Cerebellar cortex (tissue), 1 donor: ENCODE results near the gene NEK10.

Source experiments
- DNase-seq: peaks from one replicate; pipeline ENCODE4 v3.0.0-alpha.2; 2015; ENCODE audit warnings: low spot score

NEK10 gene

DNA sequence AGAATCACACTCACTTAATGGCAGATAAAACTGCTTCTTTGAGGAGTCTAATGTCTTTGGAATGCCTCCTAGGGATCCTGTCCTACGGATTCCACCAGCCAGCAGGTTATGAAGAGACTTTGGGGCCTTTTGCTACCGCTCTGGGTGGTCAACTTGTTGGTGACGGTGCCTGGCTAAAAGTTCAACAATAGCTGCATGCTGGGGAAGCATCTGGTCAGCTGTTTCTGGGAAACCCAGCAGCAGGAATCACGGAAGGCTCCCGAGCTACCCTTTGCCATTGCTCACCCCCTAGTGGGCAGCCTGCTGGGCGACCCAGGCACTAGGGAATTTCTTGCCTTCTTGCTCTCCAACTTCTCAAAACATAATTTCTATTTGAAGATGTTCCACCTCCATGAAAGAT is 263.3 kb downstream of the NEK10 start:
- DNase-seq, result no peak

DNA sequence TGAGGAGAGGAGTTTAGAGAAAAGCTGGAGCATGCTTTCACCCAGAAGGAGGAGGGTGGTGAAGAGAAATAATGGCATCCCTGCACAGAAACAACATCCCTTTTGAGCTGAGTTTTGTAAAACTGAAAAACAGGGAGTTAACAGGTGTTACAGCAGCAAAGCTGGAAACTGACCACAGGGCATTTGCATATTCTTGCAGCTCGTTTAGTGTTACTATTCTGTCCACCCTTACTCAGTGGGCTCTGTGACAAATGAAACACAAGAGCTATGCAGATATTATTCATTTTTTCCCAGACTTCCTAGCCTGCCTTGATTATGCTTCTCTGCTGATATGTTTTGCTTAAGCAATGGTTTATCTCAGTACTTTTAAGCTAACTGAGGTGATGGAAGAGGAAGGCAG is 272.0 kb downstream of the NEK10 start:
- no peak for DNase-seq

DNA sequence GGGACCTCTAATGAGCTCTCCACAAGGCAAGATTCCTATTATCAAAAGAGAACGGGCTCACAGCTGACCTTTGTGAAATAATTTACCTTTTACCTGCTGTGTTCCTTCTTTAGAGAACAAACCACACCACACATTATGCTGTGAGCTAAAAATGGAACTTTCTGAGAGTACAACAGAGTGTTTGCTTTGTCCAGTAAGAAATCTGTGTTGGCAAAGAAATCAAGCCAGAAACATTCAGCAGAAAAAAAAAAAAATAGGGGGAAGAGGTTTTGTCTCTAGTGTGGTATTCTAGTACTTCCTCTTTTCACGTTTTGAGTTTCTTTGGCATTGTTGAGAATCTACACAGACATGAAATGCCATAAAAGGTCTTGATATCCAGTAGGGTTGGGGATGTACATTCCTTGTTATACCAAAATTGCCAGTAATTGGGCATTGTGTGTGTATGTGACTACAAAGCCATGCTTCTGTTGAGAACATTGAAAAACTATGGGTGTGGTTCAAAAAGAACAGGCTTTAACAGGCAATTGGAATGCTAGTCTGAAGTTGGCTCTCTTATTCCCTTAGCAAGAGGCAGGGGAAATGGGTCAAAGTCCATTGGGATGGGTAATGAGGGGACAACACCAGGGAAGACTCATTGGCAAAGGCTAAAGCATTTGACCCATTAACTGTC is 273.5 kb downstream of the NEK10 start:
- no peak for DNase-seq

- DNase-seq, result no peak
Measured at GRCh38 chr3:27094721-27095120, 274.5 kb downstream of the NEK10 start.

- no peak for DNase-seq
Measured at GRCh38 chr3:27093771-27094170, 275.4 kb downstream of the NEK10 start.

GRCh38 chr3:27090275-27091041 is 278.7 kb downstream of the NEK10 start:
- DNase-seq, result no peak

DNA sequence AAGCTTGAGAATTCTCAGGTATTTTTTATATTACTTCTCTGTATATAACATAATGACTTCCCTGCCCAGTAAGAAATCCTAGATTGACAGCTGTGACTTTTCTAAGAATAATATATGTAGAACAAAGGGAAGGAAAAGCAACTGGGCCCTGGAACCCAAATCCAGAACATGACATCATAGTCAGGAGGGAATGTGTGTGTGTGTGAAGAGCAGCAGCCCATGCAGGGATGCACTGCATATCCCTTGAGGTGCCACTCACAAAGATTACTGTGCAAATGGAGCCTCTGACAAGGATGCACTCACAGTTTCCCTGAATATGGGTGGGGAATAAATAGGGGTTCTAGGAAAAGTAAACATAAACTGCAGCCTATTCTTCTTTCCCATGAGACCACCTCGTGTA is 279.5 kb downstream of the NEK10 start:
- DNase-seq, result no peak

DNA sequence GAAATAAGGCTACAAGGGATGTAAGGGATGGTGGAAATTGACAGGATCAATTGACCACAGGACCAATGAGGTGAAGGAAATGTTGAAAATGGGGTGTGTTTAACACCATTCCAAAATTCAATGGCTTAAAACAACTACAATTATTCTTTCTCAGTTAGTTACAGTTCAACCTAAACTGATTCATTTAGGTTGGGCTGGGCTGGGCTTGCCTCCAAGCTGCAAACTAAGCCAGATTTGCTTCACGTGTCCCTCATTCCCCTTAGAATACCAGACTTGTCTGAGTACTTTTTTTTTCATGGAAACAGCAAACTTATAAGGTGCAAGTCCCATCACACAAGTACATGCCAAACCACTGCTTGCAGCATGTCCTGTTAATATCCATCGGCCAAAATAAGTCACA is 280.1 kb downstream of the NEK10 start:
- DNase-seq, result no peak

- DNase-seq, result no peak
Measured at GRCh38 chr3:27085829-27086730, 283.1 kb downstream of the NEK10 start.

GRCh38 chr3:27081992-27082607 is 287.1 kb downstream of the NEK10 start:
- DNase-seq, result no peak

DNA sequence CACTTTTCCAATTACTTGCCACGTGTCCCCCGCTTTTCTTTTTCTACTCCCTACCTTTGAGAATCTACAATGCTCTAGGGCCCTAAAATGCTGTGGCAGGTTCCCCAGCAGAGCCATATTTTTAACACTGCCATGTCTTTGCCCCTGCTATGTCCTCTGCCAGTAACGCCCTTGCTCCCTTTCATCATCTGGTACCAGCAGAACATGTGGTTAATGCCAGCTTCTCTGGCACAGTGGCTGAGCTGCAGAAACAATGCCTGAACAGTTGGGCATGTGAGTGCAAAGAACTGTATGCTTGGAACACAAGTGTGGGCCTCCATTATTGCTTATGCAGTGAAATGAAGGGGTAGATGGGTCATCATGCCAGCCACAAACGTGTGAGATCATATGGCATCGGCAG is 287.6 kb downstream of the NEK10 start:
- no peak for DNase-seq

DNA sequence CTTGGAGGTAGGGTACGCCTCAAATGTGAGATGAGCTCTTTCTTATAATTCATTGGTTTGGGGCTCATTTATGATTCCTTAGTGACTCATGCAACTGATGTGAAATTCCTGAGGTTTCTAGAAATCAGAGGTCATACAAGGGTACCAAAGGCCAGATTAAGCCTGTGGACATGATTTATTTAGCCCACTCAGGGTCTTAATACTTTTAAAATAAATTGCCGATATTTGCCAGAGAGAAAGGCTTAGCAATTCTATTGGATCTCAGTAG is 289.0 kb downstream of the NEK10 start:
- no peak for DNase-seq

DNA sequence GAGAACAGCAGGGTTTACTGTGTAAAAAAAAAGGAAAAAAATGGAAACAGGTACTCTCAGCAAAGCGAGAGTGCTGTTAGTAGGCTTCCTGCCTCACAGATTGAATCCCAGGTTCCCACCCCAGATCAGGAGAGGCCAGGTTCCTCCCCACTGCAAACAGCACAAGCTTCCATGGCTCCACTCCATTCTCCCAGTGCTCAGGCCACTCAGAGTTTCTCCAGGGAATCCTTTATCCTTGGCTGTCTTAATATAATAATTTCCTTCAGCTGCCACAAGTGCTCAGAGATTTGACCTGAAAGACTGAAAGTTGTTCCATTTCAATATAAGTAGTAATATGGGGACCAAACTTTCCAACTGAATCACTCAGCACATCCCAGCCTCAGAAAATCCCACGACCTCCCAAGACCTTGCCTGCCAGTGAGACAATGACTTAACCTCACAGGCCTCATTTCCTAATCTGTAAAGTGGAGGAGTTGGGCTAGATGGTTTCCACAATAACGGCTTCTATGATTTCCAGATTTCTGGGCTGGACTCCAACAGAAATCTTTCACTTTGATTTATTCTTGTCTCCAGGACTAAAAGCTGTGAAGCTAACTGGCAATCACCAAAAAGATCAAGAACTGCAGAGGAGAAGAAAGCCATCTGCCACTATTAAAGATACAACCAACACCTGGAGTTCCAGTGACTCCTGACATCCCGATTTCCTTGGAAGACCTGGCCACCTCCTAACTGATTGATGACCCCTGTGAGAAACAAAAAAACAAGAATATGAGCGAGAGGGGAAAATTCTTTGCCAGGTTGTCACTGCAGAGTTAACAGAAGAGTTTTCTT is 289.5 kb downstream of the NEK10 start:
- no peak for DNase-seq

DNA sequence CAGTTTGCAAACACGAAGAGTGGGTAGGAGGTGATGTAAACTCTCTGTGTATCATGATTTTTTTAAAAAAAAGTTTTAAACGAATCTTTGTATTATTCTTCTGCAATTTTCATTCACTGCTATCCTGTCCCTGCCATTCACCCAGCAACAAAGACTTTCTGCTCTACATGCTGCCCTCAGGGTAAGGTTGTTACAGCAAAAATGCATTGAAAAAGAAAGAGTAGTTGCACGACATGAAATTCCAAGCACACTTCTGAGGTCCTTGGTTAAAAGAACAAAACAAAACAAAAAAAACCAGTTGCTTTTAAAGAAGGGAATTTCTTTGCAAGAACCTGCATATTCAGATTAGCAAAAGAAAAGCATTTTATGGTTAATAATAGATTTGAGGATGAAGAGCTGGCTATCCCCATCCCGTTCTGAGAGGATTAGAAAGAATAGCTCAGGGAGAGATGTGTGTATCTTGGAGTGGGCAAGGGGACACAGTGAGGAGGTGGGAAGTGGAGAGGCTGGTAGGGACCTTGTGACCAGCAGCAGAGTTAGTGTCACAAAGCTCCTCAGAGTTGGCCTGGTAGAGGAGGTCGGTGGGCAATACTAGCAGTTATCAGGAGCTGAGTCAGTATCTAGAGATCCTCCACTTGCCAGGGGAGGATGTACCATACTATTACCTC is 290.8 kb downstream of the NEK10 start:
- DNase-seq, result no peak

DNA sequence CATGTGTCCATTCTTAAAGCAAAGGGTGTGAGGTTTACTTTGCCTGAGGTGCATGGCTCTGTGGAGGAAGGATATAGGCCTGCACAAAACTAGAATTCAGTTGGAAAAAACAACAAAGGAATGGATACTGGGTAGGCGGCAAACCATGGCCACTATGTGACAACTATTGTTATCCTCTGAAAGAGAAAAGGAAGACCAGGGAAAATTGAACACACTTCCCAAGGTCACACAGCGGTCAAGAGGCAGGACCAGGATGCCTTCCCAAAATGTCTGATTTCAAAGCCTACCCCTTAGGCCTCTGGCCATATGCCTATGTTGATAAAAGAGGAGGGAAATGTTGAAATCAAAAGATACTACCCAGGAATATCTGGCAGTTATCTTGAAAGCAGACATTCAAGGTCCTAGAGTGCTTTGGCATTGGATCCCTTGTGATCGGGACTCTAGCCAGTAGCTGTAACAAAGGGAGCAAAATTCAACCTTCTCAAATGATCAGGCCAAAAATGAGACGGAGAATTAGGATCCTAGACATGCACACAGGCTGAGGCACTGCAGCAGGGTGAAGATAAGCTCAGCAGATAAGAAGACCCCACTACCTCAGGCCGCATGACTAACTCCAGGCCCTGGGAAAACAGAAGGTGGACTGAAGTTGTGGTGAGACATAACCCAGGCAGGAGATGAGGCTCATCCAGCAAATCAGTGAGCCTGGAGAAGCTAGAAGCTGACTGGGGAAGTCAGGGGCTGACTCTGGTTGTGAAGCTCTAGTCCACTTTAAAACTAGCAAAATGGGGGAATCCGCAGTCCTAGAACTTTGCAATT is 292.2 kb downstream of the NEK10 start:
- DNase-seq, result no peak

- no peak for DNase-seq
Measured at GRCh38 chr3:27074914-27075313, 294.3 kb downstream of the NEK10 start.

DNA sequence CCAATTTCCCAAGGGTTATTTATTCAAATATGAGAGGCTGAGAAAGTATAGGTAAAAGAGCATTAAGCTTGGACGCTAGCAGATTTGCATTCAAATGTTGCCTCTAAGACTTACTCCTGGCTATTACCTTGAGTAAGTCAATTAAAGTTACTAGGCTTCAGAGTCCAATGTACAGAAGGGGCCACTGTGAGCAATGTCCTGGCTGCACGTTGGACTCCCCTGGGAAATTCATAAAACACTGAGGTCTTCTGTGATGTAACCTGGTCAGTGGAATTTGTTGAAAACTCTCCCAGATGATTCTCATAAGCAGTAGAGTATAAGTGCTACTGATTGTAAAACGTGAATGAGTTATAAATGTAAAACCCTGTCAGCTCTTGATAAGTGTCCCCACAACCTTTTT is 295.3 kb downstream of the NEK10 start:
- no peak for DNase-seq

GRCh38 chr3:27072810-27073651 is 296.2 kb downstream of the NEK10 start:
- no peak for DNase-seq

DNA sequence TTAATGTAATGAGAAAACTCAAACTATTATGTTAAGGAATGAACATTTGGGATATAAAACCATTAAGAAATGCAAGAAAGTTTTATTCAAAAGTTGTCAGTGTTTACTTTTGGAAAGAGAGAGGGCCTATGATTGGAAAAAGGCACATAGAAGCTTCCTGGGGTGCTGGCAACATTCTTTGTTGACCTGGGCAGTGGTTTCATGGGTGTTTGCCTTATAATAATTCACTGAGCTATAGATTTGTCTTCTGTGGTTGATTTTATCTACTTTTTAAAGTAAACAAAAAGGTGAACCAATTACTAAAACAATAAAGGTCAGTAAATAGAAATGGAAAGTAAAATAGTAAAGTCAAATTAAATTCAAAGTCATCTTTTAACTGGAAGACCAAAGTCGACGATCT is 308.8 kb downstream of the NEK10 start:
- no peak for DNase-seq
